GM12872 (cell line): ENCODE measurements around the gene FXR2.

Experiments
- TF ChIP-seq, protein P1 (sequence below): IDR thresholded peaks from 3 replicates; pipeline ENCODE4 v1.5.1; 2011; ENCODE audit warnings: low read depth, mild to moderate bottlenecking, low read length, moderate library complexity; ENCODE audit not compliant: insufficient read depth

FXR2 gene

DNA sequence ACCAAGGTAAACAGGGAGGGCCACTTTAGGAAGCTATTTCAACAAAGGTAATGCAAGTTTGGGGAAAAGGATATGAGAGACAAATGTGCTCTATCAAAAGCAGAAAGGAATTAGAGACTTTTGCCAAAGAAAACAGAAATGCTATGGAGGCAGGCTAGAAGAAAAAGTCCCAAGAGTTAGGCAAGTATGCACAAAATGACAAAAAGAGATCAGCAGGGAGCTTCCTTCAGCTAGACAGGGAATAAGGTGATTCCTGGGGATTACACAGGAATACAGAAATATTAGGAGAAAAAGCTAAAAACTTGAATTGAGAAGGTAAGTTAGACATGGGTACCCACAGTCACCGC lies 2.4 kb downstream of the FXR2 start:
- TF ChIP-seq, protein P1, sequence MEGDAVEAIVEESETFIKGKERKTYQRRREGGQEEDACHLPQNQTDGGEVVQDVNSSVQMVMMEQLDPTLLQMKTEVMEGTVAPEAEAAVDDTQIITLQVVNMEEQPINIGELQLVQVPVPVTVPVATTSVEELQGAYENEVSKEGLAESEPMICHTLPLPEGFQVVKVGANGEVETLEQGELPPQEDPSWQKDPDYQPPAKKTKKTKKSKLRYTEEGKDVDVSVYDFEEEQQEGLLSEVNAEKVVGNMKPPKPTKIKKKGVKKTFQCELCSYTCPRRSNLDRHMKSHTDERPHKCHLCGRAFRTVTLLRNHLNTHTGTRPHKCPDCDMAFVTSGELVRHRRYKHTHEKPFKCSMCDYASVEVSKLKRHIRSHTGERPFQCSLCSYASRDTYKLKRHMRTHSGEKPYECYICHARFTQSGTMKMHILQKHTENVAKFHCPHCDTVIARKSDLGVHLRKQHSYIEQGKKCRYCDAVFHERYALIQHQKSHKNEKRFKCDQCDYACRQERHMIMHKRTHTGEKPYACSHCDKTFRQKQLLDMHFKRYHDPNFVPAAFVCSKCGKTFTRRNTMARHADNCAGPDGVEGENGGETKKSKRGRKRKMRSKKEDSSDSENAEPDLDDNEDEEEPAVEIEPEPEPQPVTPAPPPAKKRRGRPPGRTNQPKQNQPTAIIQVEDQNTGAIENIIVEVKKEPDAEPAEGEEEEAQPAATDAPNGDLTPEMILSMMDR, result no peak

DNA sequence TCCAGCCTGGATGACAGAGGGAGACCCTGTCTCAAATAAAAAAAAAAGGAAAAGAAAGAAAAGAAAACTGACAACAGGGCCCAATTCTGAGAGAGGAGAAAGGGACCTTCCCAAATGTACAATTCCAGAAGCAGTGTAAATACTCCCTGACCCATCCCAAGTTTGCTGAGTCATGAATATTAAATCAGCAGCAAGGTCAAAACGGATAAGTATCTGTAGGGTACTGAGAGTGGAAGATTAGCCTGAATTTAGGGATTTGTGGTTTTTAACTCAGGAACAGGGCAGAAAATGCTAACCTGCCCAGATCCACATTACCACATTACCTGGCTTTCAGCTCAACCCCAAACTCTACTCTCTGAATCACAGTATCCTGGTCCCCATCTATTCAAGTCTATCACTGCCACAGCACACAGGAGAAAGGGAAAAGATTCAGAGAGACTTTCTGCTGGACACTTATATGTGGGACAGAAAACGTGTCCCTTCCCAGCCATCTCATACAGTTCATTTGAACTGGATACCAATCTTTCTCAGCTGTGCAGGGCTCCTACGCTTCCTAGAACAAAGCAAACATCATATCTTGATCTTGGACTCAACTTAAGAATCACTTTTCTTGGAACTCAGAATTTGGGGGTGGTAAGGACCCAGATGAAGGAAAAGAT lies 2.9 kb downstream of the FXR2 start:
- TF ChIP-seq, protein P1, result no peak

DNA sequence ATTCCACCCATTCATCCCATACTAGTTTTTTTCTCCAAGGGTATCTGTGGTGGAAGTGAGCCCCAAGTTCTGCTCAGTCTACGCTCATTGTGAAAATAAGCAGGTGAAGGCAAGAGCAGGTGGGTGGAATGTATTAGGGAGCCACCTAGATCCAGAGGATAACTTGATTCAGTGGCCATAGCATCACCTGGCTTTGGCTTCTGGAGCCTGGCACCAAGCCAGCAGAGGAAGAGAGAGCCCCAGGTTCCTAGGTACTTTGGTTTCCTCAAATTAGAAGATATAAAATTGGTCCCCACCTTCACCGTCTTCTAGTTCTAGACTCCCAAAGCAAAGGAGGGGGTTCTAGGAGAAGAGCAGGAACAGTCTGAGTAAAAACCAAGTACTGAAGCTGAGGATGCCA lies 4.1 kb downstream of the FXR2 start:
- TF ChIP-seq, protein P1, result no peak

DNA sequence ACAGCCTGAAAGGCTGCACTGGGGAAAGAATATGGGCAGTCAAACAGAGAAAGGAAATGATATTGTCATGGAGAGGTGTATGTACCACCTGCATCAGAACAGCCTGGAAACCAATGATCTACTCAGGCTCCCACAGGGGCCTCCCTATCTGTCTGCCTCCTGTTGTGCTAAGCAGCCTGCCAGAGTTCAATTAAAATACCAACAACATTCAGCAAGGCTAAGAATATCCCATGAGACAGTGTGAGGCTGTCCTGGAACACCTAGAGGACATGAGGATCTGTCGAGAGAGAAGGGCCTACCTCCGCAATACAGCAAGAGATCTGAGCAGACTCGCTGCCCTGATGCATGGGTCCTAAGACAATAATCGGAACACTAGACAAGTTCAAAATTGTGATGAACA lies 8.4 kb downstream of the FXR2 start:
- TF ChIP-seq, protein P1, result no peak

DNA sequence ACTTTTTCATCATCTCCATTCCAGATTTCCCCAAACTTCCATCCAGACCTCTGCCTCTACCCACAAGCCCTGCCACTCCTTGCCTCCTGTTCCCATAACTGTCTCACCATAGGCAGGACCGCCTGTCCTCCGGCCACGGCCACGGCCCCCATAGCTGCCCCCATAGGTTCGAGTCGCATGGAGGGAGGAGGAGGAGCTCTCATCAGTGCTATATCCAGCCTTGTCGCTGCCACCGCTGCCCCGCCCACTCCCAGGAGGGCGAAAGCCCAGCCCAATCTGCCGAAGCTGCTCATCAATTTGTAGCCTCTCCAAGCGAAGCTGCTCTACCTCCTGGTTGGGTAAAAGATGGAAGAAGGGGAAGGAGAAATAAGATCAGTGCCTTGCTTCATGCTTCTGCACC lies 21.4 kb downstream of the FXR2 start:
- TF ChIP-seq, protein P1, result no peak

DNA sequence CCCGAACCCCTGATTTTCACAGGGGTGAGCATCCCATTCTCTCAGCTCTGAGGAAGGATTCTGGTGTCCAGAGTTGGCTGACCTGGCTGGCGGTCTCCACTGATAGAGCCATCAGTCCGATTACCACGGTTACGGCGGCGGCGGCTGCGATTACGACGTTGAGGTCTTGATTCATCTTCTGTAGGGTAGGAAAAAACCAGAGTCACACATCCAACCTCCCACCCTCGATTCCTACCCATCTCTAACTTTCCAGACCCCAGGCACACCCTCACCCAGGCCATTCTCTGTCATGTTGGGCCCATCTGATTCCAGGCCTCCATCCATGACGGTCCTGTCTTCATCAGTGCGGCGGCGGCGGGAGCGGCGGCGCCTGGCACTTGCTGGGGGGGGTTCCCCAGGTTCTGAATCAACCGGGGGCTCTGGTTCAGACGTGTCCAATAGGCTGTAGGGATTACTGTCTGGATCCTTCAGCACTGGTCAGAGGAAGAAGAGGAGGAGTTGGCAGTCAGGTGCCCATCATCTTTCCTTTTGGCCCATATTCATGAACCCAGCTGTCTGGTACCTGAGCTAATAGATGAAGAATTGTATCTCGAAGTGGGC lies 22.2 kb downstream of the FXR2 start:
- TF ChIP-seq, protein P1, result no peak

DNA sequence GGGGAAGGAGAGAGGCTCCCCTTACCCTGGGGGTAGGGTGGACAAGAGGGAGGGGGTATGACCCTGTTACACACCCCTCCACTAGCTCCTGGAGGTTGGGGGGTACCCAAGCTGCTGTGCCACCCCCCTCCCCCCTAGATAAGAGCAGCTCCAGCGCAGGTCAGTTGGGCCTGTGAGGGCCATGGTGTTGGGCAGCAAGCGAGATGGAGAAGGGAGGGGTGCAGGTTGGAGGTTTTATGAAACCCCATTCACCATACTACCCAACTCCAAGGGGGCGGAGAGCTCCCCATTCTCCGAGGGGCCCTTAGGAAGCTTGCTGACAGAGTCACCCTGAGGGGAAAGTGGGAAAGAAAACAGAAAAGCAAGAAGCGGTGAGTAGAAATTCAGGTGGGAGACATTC lies 23.1 kb downstream of the FXR2 start:
- TF ChIP-seq, protein P1, result no peak
